ENCODE measurements around the gene YWHAQ. TPM values are rescaled to one million over a fixed set of nuclear protein-coding genes. Genes with fewer than 3 reads are reported as not detected.

Gene YWHAQ
- total and polyA plus RNA-seq, 8 donors: 70.1 to 170 (median 152) TPM

DNA sequence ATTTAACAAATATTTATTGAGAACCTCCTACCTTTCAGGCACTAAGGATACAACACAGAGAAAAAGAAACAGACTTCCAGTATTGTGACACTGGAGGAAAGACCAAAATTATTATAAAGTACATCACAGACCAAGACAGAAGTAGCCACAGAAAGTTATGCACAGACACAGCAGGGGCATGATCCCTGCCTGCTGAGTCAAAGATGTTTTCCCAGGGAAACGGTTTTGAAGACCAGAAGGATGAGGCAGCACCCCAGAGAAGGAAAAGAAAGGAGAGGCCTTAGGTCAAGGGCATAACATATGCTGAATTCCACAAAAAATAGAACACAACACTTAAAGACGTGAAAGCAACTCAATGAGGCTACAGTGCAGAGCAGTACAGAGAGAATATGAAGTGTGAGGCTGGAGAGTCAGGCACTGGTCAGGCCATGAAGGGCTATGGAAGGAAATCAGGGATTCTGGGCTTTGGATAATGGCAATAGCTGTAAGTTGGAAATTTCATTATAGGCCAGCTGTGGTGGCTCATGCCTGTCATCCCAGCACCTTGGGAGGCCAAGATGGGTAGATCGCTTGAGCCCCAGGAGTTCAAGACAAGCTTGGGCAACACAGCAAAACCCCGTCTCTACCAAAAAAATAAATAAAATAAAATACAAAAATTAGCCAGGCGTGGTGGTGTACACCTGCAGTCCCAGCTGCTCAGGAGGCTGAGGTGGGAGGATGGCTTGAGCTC, 83.4 kb downstream of the YWHAQ start:
- intact Hi-C loops (cut with DNase I): no loop called here
- Histone ChIP-seq H3K4me1 (peaks cover 7 to 18% (median 13%) of the 10 kb centered on the region in 3 donors), H3K27me3 (no peaks in the 10 kb centered on the region), H3K9me3 (no peaks in the 10 kb centered on the region), H3K4me3 (no peak overlapping the region), H3K27ac (no peak overlapping the region), H3K36me3 (no peaks in the 10 kb centered on the region)
- no peak for DNase-seq
- no peak for TF ChIP-seq CTCF (IDR thresholded peaks at IDR 0.05)
- no peak for FAIRE-seq
- 89 to 97% methylated on average over 5 of the region's 5 CpGs for WGBS, 2 donors
- ATAC-seq: no peak

GRCh38 chr2:9545502-9545901, 85.3 kb downstream of the YWHAQ start:
- Histone ChIP-seq H3K4me3 (no peak overlapping the region), H3K36me3 (no peaks in the 10 kb centered on the region), H3K4me1 (peaks cover 6 to 17% (median 11%) of the 10 kb centered on the region in 3 donors), H3K27ac (peak overlapping the region in 1 of 4 donors; percentile 17), H3K27me3 (no peaks in the 10 kb centered on the region), H3K9me3 (no peaks in the 10 kb centered on the region)
- no peak for TF ChIP-seq CTCF (IDR thresholded peaks at IDR 0.05)
- FAIRE-seq (no peak), DNase-seq (no peak), ATAC-seq (peak in 1 of 4 donors; percentile 29)
- WGBS, 2 donors: 49 to 56% methylated on average over 5 of the region's 5 CpGs
- intact Hi-C loops (cut with DNase I): no loop called here

DNA sequence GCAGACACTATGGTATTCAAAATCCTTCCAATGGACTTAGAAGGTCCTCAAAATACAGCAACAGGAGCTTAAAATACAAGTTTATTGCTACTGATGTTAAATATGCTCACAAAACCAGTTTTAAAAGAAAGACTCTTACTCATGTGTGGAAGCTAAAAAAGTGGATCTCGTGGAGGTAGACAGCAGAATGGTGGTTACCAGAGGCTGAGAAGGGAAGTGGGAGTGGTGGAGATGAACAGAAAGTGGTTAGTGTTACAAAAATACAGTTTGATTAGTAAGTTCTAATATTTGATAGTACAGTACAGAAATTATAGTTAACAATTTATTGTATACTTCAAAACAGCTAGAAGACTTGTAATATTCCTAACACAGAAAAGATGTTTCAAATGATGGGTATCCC, 87.2 kb downstream of the YWHAQ start:
- no peak for TF ChIP-seq CTCF (IDR thresholded peaks at IDR 0.05)
- Histone ChIP-seq H3K9me3 (no peaks in the 10 kb centered on the region), H3K36me3 (no peaks in the 10 kb centered on the region), H3K27ac (no peak overlapping the region), H3K27me3 (no peaks in the 10 kb centered on the region), H3K4me1 (peaks cover 14 to 29% (median 28%) of the 10 kb centered on the region in 3 donors), H3K4me3 (no peak overlapping the region)
- ATAC-seq (no peak), FAIRE-seq (no peak), DNase-seq (no peak)
- WGBS, 2 donors: 27 to 63% methylated on average over 1 of the region's 1 CpG
- intact Hi-C loops (cut with DNase I): no loop called here

- DNase-seq: no peak
- Histone ChIP-seq H3K27me3 (no peaks in the 10 kb centered on the region), H3K4me1 (peaks cover 14 to 31% (median 27%) of the 10 kb centered on the region in 3 donors), H3K4me3 (no peak overlapping the region), H3K36me3 (no peaks in the 10 kb centered on the region), H3K9me3 (no peaks in the 10 kb centered on the region), H3K27ac (peak overlapping the region in 2 of 4 donors; percentile 33 to 48)
- peak; percentile 76 to 80 (median 79) for ATAC-seq
- intact Hi-C loops (cut with DNase I): no loop called here
- WGBS, 2 donors: 32 to 41% methylated on average over 5 of the region's 5 CpGs
- no peak for FAIRE-seq
- no peak for TF ChIP-seq CTCF (IDR thresholded peaks at IDR 0.05)
Measured at GRCh38 chr2:9539531-9539930, 91.3 kb downstream of the YWHAQ start.

GRCh38 chr2:9538000-9538507, 92.7 kb downstream of the YWHAQ start:
- no peak for DNase-seq
- Histone ChIP-seq H3K27ac (peak overlapping the region in 1 of 4 donors; percentile 20), H3K36me3 (no peaks in the 10 kb centered on the region), H3K4me3 (no peak overlapping the region), H3K27me3 (no peaks in the 10 kb centered on the region), H3K9me3 (no peaks in the 10 kb centered on the region), H3K4me1 (peaks cover 14 to 31% (median 27%) of the 10 kb centered on the region in 3 donors)
- intact Hi-C loops (cut with DNase I): no loop called here
- WGBS, 2 donors: 59 to 73% methylated on average over 2 of the region's 2 CpGs
- FAIRE-seq: peak; percentile 26
- no peak for TF ChIP-seq CTCF (IDR thresholded peaks at IDR 0.05)
- ATAC-seq: peak in 3 of 4 donors; percentile 25 to 64 (median 50)

All from pancreas (tissue), 10 donors.